Medulla oblongata (tissue), 1 donor: ENCODE results near the gene PPP1R16B.

ENCODE experiments used
- DNase-seq: peaks from one replicate; pipeline ENCODE4 v3.0.0-alpha.2; 2015; ENCODE audit errors: extremely low spot score

Gene PPP1R16B

GRCh38 chr20:38827770-38828281 lies 22.3 kb downstream of the PPP1R16B start:
- DNase-seq = no peak

GRCh38 chr20:38828514-38829295 lies 23.2 kb downstream of the PPP1R16B start:
- no peak for DNase-seq

- DNase-seq = no peak
Measured at GRCh38 chr20:38829296-38829875, 23.9 kb downstream of the PPP1R16B start.

- no peak for DNase-seq
Measured at GRCh38 chr20:38830356-38830755, 24.9 kb downstream of the PPP1R16B start.

- DNase-seq = no peak
Measured at GRCh38 chr20:38831049-38831691, 25.7 kb downstream of the PPP1R16B start.

- DNase-seq = no peak
Measured at GRCh38 chr20:38831995-38832620, 26.6 kb downstream of the PPP1R16B start.

GRCh38 chr20:38833154-38833856 lies 27.8 kb downstream of the PPP1R16B start:
- DNase-seq = no peak

GRCh38 chr20:38833857-38834164 lies 28.3 kb downstream of the PPP1R16B start:
- DNase-seq = no peak

- no peak for DNase-seq
Measured at GRCh38 chr20:38834868-38835267, 29.4 kb downstream of the PPP1R16B start.

GRCh38 chr20:38835792-38836191 lies 30.3 kb downstream of the PPP1R16B start:
- no peak for DNase-seq

GRCh38 chr20:38836991-38837390 lies 31.5 kb downstream of the PPP1R16B start:
- DNase-seq = no peak

GRCh38 chr20:38838326-38838725 lies 32.8 kb downstream of the PPP1R16B start:
- no peak for DNase-seq

- DNase-seq = no peak
Measured at GRCh38 chr20:38839563-38839962, 34.1 kb downstream of the PPP1R16B start.

GRCh38 chr20:38840053-38840893 lies 34.8 kb downstream of the PPP1R16B start:
- no peak for DNase-seq

GRCh38 chr20:38840894-38841470 lies 35.5 kb downstream of the PPP1R16B start:
- DNase-seq = no peak

- no peak for DNase-seq
Measured at GRCh38 chr20:38841570-38841969, 36.1 kb downstream of the PPP1R16B start.

- no peak for DNase-seq
Measured at GRCh38 chr20:38842026-38842425, 36.5 kb downstream of the PPP1R16B start.

GRCh38 chr20:38842558-38842981 lies 37.1 kb downstream of the PPP1R16B start:
- no peak for DNase-seq

GRCh38 chr20:38843346-38843745 lies 37.8 kb downstream of the PPP1R16B start:
- DNase-seq = no peak

GRCh38 chr20:38844963-38845362 lies 39.5 kb downstream of the PPP1R16B start:
- no peak for DNase-seq
